Measurements from ENCODE around the gene INPP5B.

INPP5B gene

DNA sequence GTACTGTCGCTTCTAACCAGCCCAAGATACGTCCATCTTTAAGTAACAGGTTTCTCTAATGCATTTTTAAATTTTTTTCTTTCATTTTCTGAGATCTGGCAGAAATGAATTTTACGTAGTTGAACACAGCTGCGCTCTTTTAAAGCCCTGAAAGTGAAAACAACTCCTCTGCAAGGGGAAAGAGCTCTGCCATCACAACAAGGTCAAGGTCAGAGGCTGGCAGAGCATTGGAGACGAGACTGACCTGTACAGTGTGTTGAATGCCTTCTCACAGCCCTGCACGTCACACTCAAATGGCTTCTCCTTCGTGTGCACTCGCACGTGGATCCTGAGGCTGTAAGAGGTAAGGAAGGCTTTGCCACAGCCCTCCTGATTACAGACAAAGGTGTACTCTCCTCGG, 107.2 kb downstream of the INPP5B start:
- DNase-seq (ENCODE audit: low read depth) = no peak

DNA sequence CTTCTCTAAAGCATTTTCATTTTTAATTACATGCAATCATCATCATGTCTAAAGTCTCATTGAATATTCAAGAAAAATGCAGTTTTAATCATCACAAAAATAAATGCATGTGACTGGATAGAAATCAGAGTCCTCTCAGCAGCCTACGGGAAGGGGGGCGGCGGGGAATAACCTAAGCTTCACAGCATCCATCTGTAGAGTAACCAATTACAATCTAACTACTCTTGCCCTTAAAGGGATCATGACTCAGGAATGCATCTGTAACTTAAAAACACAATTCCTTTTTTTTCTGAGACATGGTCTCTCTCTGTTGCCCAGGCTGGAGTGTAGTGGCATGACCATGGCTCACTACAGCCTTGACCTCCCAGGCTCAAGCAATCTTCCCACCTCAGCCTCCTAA, 110.1 kb downstream of the INPP5B start:
- no peak for DNase-seq (ENCODE audit: low read depth)

DNA sequence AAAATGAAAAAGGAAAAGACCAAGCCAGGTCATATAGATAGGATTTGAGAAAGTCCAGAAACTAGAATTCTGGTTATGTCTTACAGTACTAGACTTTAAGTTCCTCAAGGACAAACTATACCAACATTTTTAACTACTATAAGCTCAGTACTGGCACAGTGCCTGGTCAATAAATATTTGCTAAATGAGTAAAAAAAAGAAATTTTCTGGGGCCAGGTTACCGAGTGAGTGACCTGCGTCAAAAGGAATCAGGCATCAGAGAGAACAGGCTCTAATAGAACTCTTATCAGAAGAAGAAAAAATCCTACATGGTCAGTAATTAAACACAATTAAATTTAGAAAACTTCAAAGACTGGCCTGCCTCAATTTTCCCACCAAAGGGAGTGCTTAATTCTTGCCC, 115.0 kb downstream of the INPP5B start:
- no peak for DNase-seq (ENCODE audit: low read depth)

DNA sequence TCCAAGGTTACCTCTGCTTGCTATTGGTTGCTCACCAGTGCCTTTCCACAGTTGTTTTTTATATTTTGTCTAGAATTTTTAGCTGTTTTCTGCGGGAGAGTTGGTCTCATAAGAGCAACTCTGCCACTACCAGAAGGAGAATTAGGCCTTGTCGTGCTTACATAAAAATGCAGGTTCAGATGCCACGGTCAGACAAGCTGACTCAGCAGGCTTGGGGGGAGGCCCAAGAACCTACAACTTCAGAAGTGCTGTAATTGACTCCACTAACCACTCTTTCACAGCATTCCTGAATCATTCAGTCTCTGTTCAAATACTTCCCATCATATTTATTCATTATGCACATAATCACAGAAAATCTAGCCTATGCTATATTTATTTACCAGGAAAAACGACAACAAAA, 115.7 kb downstream of the INPP5B start:
- no peak for DNase-seq (ENCODE audit: low read depth)

DNA sequence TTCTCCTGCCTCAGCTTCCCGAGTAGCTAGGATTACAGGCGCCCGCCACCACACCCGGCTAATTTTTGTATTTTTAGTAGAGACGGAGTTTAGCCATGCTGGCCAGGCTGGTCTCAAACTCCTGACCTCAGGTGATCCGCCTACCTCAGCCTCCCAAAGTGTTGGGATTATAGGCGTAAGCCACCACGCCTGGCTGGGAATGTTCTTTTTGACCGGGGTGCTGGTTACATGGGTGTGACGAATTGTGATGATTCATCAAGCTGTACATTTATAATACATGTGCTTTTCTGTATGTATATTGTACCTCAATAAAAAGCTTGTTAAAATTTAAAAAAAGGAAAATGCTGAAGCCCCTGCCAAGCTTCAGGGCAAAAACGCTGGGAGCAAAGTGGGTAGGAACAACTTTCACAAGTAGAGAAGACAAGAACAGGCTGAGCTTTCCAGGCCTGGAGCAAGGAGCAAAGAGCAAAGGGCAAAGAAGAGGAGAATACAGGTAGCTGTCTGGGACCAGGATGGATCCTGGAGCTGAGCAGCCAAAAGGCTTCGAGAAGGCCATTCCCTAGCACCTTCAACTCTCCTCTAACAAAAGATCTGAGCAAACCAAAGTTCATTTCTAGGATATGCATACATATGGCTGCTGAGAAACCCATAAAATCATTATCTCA, 118.3 kb downstream of the INPP5B start:
- DNase-seq (ENCODE audit: low read depth) = no peak

DNA sequence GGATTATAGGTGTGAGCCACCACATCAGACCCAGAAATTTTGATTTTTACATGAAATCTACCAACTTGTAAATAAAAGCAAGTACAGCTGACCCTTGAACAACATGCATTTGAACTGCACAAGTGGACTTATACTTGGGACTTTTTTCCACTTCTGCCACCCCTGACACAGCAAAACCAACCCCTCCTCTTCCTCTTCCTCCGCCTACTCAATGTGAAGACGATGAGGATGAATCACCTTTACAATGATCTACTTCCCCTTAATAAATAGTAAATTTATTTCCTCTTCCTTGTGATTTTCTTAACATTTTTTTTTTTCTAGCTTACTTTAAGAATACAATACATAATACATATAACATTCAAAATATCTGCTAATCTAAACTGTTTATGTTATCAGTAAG, 121.3 kb downstream of the INPP5B start:
- no peak for DNase-seq (ENCODE audit: low read depth)

DNA sequence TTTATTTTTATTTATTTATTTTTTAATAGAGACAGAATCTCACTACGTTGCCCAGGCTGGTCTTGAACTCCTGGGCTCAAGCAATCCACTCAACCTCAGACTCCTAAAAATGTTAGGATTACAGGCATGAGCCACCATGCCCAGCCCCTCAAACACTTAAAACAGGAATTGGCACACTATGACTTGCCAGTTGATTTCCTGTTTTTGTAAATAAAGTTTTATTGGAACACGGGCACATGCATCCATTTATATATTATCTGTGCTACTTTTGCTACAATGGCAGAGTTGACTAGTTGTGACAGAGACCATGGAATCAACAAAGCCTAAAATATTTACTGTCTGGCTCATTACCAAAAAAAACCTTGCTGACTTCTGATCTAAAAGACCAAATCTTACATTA, 122.9 kb downstream of the INPP5B start:
- no peak for DNase-seq (ENCODE audit: low read depth)

DNA sequence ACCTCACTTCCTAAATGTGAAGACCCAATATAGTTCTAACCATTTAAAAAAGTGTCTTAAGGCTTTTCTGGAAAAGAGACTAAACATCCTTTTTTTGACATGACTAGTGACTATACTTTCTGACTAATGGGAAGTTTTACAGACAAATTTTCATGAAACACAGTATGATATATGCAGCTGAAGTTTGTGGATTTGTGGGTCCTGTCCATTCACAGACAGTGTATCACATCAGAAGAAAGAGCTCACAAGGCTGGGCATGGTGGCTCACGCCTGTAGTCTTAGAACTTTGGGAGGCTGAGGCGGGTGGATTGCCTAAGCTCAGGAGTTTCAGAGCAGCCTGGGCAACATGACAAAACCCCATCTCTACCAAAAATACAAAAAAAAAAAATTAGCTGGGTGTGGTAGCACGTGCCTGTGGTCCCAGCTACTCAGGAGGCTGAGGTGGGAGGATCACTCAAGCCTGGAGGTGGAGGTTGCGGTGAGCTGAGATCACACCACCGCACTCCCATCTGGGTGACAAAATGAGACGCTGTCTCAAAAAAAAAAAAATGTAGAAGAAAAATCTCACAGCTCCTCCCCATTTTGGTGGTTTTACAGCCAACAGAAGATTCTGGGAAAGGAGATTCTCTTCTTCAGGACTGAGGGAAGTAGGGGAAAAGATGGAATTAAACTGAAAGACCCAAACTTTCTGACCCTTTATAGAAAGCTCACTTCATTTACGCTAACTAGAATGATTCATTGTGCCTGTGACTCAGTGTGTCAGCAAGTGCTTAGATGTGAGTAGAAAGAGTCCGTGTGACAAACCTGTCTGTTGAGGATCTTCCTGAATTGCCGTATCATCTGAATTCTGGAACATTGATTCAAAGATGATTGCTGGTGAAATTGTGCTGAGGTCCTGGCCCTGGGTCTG, 123.7 kb downstream of the INPP5B start:
- DNase-seq (ENCODE audit: low read depth) = no peak

DNA sequence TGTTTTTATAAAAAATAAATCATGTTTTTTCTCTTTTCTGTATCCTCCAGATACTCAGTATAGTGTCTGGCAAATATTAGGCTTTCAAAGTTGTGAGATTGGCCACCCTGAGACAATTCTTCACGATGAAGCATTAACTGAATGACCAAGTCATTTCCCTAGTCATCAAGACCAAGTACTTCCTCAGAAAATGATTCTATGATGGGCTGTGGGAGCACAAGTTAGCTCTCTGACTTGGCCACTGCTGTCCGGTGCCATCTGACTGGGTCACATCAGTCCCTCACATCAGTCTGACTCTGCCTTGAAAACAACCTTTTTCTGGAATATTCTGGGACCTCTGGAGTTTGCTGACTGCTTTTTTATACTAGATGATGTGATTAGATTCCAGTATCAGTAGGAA, 125.4 kb downstream of the INPP5B start:
- DNase-seq (ENCODE audit: low read depth) = no peak

DNA sequence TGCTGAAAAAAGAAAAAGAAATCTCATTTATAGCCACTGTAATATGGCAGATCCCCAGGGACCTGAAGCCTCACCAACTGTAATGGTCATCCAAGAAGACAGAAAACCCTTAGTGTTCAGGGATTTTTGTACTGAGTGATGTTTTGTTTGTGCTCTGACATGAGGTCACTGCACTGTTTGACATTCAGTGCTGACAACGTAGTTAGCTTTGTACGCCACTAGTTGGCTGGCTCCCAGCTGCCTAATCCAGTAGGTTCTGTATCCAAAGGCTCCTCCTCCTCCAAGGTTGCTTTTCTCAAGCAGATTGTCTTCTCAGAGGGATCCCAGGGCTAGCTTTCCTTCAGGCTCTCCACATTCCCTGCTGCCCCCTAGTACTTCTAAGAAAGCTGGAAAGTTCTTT, 129.4 kb downstream of the INPP5B start:
- DNase-seq (ENCODE audit: low read depth) = no peak

DNA sequence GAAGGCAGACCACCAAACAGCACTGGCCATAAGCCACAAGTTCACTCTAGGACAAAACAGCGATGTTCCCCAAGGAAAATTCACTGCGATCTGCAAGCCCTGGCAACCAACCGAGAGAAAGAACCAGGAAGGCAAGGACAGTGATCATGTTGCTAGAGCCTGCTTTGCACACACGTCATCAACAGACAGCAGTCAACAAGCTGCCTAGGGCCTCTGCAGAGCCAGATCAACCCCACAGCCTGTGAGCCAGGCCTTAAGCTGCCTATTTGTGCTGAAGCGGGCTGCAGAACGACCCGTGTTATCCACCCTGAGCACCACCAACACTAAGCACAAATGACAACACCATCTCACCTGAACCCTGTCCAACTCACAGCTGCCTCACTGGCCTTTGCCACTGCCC, 132.6 kb downstream of the INPP5B start:
- no peak for DNase-seq (ENCODE audit: low read depth)

DNA sequence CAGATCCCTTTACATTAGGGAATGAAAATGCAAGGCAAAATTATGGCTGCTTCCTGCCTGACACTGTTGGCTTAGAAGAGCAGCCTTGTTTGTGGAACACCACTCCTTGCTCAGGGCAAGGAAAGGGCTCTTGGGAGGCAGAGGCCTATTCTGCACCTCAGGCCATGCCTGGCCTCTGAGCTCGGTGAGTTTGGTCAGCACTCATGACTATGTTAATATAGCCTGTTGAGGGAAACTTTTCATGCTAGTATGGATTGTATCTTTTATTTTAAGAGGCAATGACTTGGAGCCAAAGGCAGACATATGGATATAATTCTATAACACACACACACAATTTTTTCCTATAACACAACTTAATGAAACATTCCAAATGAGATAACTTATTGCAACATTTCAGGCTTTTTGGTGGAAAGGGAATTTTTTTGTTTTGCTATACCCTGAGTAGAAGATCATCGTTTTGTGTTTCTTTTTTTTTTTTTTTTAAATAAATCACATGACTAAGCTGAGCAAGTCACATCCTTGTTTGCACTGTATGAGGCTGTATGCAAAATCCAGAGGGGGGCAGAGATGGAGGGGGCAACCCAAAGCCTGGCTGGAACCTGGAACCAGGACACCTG, 133.2 kb downstream of the INPP5B start:
- DNase-seq (ENCODE audit: low read depth) = no peak

DNA sequence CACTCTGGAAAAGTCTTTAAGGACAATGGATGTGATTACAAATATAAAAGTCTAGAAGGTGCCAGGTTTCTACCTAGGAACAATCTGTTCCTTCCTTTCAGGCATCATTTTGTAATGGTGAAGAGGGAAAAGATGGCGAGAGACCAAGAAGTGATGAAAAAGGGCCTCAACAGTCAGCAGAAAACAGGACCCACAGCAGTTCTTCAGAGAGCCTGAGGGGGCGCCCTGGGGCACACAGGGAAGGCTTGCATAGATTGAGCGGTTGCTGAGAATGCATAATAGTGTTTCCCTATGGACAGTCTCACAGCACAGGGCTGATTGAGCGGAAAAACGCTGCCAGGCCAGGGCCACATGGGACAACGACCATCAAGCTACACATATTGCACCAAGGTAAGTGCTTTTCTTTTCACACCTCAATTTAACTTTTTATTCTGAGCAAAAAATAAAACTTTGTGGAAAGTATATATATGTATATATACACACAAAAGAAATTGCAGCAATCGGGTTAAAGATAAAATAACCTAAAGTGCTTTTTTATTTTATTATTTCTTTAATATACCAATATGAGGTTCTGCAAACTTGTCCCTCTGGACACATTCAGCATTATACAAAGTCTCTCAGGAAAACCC, 135.7 kb downstream of the INPP5B start:
- no peak for DNase-seq (ENCODE audit: low read depth)
